ENCODE results near the gene MSRB1. TPM values are rescaled to one million over a fixed set of nuclear protein-coding genes. Genes with fewer than 3 reads are reported as not detected.
A peak's percentile ranks its signal among the peaks of the same experiment; 100 is the strongest.

Gene MSRB1
- total and polyA plus RNA-seq, 2 of the 13 experiments (the other 11 are each of a cell fraction or from before 2014, with no cell fraction given) = 32.1 to 75.4 TPM

DNA sequence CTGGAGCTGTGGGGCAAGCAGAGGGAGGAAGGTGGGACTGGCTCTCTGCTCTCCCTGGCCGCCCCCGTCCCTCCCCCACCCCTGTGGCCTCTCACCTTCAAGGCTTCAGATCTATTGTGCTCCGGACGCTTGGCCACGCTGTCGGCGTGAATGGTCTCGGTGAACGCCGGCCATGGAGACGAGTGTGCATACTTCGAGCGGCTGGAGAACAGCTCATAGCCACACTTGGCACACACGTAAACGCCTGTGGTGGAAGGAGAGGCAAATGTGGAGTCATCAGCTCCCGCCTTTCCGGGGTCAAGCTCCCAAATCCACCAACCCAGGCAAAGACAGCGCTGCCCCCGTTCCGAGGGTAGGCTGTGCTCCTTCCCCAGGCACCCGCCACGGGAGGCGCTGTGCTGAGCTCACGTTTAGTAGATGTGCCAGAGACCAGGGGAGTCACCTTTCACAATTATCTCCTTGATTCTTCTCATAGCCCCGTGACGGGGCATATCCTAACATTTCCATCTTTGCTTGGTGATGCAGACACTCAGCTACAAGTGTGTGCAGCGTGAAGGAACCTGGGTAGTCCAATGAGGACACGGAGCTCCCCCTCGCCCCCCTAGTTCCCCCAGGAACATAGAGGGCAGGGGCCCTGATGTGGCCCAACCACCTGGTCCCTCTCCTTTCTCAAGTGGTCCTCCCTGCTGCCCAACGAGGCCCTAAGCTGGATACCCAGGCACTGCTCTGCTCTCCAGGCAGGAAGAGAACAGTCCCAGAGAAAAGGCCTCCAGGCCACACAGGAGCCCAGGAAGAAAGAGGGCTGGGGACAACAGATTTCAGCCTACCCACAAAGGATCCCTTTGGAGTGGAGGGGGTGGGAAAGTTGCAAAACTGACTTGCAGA, 1.6 kb downstream of the MSRB1 start:
- DNase-seq (ENCODE audit: low spot score) = peak; percentile 85
- ChIA-PET POLR2A (interaction anchor here (0.7 to 5.8 kb wide), 32 partner anchors 9 to 636 kb away, joined by 3 to 139 read pairs (median 6); partner anchors contain the start of genes EME2, FAHD1, GFER and HAGH), CTCF (ENCODE audit: low intra/inter-chr PET ratio, low total read pairs) (interaction anchor here (0.8 kb wide), 1 partner anchor 12 kb away, joined by 3 read pairs; no protein-coding TSS in a partner anchor)
- H3K9ac ChIP-seq (ENCODE audit: insufficient read depth, low read depth, low read length) = peak overlapping the region; percentile 90
- WGBS (ENCODE audit: low lambda C conversion rate) = 3% methylated on average over 14 of the region's 30 CpGs
- peak overlapping the region; percentile 93 to 97 (median 96) for H3K4me3 ChIP-seq (replicated peaks in 1 of 3; ENCODE audit: insufficient read depth in 1 of 3, low read depth in 2 of 3, low read length in 3 of 3)
- H2AFZ ChIP-seq (ENCODE audit: low read length) = no peak overlapping the region
- peak overlapping the region; percentile 96 for H3K27ac ChIP-seq (ENCODE audit: extremely low read length, insufficient read depth, low read length)
- intact Hi-C loops (cut with micrococcal nuclease; ENCODE audit: unreplicated experiment) (loop anchor here (2.0 kb wide), 1 partner anchor 17 kb away; the partner anchor contains the start of gene NDUFB10), in situ Hi-C loops (cut with HindIII; ENCODE audit: extremely low pct_ligation_motif_present, low pct_unique_long_range_greater_than_20kb) (no loop called here)
- no peaks in the 10 kb centered on the region for H3K9me3 ChIP-seq (ENCODE audit: low read length)
- peaks cover 26% of the 10 kb centered on the region for H3K79me2 ChIP-seq (ENCODE audit: insufficient read depth, low read length)
- no peaks in the 10 kb centered on the region; the same call in 1 of the 2 replicates for H4K20me1 ChIP-seq (ENCODE audit: insufficient read depth, low read length)
- peaks cover 7 to 24% of the 10 kb centered on the region in 2 experiments; a peak in 3 of 5 replicates for H3K36me3 ChIP-seq (replicated peaks in 1 of 2; ENCODE audit: control insufficient read depth in 1 of 2, insufficient read depth in 2 of 2, low read length in 2 of 2)
- BruUV-seq (replicated peaks) = TSS peak; percentile 83
- H3K4me1 ChIP-seq (ENCODE audit: insufficient read depth, low read length) = peaks cover 74% of the 10 kb centered on the region
- FAIRE-seq = peak; percentile 79
- H3K4me2 ChIP-seq (ENCODE audit: low read depth, low read length) = peak overlapping the region; percentile 96
- peak; percentile 67 for ATAC-seq
- peaks cover 0 to 5% of the 10 kb centered on the region in 2 experiments; a peak in 1 of 5 replicates for H3K27me3 ChIP-seq (ENCODE audit: control insufficient read depth in 1 of 2, insufficient read depth in 2 of 2, low read length in 2 of 2)
- TF ChIP-seq ZNF883 (CRISPR knock-in tag; IDR thresholded peaks at IDR 0.05; ENCODE audit: not compliant biosample characterization) (no peak), KLF6 (CRISPR knock-in tag; IDR thresholded peaks at IDR 0.05) (peak; percentile 23; the same call in 1 of the 2 replicates), ZNF563 (CRISPR knock-in tag; IDR thresholded peaks at IDR 0.05) (no peak), GATA4 (IDR thresholded peaks at IDR 0.05; ENCODE audit: borderline replicate concordance, low read depth) (no peak), XRCC5 (optimal IDR thresholded peaks at IDR 0.05; ENCODE audit: low read length) (peak; percentile 79), RFX1 (IDR thresholded peaks at IDR 0.05) (no peak), KLF16 (CRISPR knock-in tag; IDR thresholded peaks at IDR 0.05) (peak in 1 of 2 experiments; percentile 8; a peak in 2 of 4 replicates), ZNF607 (CRISPR knock-in tag; IDR thresholded peaks at IDR 0.05; ENCODE audit: borderline replicate concordance) (0 out of 2 replicates have a peak, but pooled peaks have one; percentile 31), GABPB1 (CRISPR knock-in tag; IDR thresholded peaks at IDR 0.05) (0 out of 2 replicates have a peak, but pooled peaks have one; percentile 7), SSRP1 (CRISPR knock-in tag; IDR thresholded peaks at IDR 0.05) (peak; percentile 77), ZNF7 (CRISPR knock-in tag; IDR thresholded peaks at IDR 0.05) (no peak), KAT7 (CRISPR knock-in tag; IDR thresholded peaks at IDR 0.05; ENCODE audit: borderline replicate concordance) (peak; percentile 39; the same call in 1 of the 2 replicates)
- TF ChIP-seq, protein P1, sequence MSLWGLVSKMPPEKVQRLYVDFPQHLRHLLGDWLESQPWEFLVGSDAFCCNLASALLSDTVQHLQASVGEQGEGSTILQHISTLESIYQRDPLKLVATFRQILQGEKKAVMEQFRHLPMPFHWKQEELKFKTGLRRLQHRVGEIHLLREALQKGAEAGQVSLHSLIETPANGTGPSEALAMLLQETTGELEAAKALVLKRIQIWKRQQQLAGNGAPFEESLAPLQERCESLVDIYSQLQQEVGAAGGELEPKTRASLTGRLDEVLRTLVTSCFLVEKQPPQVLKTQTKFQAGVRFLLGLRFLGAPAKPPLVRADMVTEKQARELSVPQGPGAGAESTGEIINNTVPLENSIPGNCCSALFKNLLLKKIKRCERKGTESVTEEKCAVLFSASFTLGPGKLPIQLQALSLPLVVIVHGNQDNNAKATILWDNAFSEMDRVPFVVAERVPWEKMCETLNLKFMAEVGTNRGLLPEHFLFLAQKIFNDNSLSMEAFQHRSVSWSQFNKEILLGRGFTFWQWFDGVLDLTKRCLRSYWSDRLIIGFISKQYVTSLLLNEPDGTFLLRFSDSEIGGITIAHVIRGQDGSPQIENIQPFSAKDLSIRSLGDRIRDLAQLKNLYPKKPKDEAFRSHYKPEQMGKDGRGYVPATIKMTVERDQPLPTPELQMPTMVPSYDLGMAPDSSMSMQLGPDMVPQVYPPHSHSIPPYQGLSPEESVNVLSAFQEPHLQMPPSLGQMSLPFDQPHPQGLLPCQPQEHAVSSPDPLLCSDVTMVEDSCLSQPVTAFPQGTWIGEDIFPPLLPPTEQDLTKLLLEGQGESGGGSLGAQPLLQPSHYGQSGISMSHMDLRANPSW (CRISPR knock-in tag; IDR thresholded peaks at IDR 0.05; ENCODE audit: borderline replicate concordance) = 0 out of 2 replicates have a peak, but pooled peaks have one; percentile 78
- TF ChIP-seq, protein P2, sequence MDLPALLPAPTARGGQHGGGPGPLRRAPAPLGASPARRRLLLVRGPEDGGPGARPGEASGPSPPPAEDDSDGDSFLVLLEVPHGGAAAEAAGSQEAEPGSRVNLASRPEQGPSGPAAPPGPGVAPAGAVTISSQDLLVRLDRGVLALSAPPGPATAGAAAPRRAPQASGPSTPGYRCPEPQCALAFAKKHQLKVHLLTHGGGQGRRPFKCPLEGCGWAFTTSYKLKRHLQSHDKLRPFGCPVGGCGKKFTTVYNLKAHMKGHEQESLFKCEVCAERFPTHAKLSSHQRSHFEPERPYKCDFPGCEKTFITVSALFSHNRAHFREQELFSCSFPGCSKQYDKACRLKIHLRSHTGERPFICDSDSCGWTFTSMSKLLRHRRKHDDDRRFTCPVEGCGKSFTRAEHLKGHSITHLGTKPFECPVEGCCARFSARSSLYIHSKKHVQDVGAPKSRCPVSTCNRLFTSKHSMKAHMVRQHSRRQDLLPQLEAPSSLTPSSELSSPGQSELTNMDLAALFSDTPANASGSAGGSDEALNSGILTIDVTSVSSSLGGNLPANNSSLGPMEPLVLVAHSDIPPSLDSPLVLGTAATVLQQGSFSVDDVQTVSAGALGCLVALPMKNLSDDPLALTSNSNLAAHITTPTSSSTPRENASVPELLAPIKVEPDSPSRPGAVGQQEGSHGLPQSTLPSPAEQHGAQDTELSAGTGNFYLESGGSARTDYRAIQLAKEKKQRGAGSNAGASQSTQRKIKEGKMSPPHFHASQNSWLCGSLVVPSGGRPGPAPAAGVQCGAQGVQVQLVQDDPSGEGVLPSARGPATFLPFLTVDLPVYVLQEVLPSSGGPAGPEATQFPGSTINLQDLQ (CRISPR knock-in tag; IDR thresholded peaks at IDR 0.05) = no peak
- TF ChIP-seq, protein P3, sequence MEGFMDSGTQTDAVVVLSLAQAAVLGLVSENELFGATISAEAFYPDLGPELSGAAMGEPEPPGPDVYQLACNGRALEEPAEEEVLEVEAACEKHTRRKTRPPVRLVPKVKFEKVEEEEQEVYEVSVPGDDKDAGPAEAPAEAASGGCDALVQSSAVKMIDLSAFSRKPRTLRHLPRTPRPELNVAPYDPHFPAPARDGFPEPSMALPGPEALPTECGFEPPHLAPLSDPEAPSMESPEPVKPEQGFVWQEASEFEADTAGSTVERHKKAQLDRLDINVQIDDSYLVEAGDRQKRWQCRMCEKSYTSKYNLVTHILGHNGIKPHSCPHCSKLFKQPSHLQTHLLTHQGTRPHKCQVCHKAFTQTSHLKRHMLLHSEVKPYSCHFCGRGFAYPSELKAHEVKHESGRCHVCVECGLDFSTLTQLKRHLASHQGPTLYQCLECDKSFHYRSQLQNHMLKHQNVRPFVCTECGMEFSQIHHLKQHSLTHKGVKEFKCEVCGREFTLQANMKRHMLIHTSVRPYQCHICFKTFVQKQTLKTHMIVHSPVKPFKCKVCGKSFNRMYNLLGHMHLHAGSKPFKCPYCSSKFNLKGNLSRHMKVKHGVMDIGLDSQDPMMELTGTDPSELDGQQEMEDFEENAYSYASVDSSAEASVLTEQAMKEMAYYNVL (CRISPR knock-in tag; IDR thresholded peaks at IDR 0.05; ENCODE audit: borderline replicate concordance) = no peak

All from HepG2 (cell line).